ENCODE measurements around the gene UBAC2.

Gene UBAC2

GRCh38 chr13:99357131-99357596, 156.5 kb downstream of the UBAC2 start:
- peak; percentile 92 for DNase-seq (ENCODE audit: low spot score)

GRCh38 chr13:99357941-99358340, 157.3 kb downstream of the UBAC2 start:
- DNase-seq (ENCODE audit: low spot score): no peak

GRCh38 chr13:99359528-99359927, 158.9 kb downstream of the UBAC2 start:
- no peak for DNase-seq (ENCODE audit: low spot score)

GRCh38 chr13:99360696-99361095, 160.0 kb downstream of the UBAC2 start:
- no peak for DNase-seq (ENCODE audit: low spot score)

GRCh38 chr13:99361197-99361596, 160.5 kb downstream of the UBAC2 start:
- no peak for DNase-seq (ENCODE audit: low spot score)

- DNase-seq (ENCODE audit: low spot score): no peak
Measured at GRCh38 chr13:99362362-99362761, 161.7 kb downstream of the UBAC2 start.

- no peak for DNase-seq (ENCODE audit: low spot score)
Measured at GRCh38 chr13:99363391-99363790, 162.7 kb downstream of the UBAC2 start.

- DNase-seq (ENCODE audit: low spot score): no peak
Measured at GRCh38 chr13:99363949-99364348, 163.3 kb downstream of the UBAC2 start.

- DNase-seq (ENCODE audit: low spot score): no peak
Measured at GRCh38 chr13:99366075-99366987, 165.7 kb downstream of the UBAC2 start.

- DNase-seq (ENCODE audit: low spot score): peak; percentile 24
Measured at GRCh38 chr13:99367106-99367616, 166.5 kb downstream of the UBAC2 start.

- peak; percentile 60 for DNase-seq (ENCODE audit: low spot score)
Measured at GRCh38 chr13:99367663-99368448, 167.2 kb downstream of the UBAC2 start.

- peak; percentile 60 for DNase-seq (ENCODE audit: low spot score)
Measured at GRCh38 chr13:99370481-99371275, 170.0 kb downstream of the UBAC2 start.

GRCh38 chr13:99371956-99372355, 171.3 kb downstream of the UBAC2 start:
- peak; percentile 63 for DNase-seq (ENCODE audit: low spot score)

- no peak for DNase-seq (ENCODE audit: low spot score)
Measured at GRCh38 chr13:99373436-99373835, 172.8 kb downstream of the UBAC2 start.

- no peak for DNase-seq (ENCODE audit: low spot score)
Measured at GRCh38 chr13:99374169-99374991, 173.7 kb downstream of the UBAC2 start.

- no peak for DNase-seq (ENCODE audit: low spot score)
Measured at GRCh38 chr13:99374994-99375737, 174.5 kb downstream of the UBAC2 start.

GRCh38 chr13:99375738-99376080, 175.1 kb downstream of the UBAC2 start:
- no peak for DNase-seq (ENCODE audit: low spot score)

GRCh38 chr13:99376132-99376531, 175.5 kb downstream of the UBAC2 start:
- DNase-seq (ENCODE audit: low spot score): no peak

- no peak for DNase-seq (ENCODE audit: low spot score)
Measured at GRCh38 chr13:99376924-99377323, 176.3 kb downstream of the UBAC2 start.

- DNase-seq (ENCODE audit: low spot score): no peak
Measured at GRCh38 chr13:99377641-99378040, 177.0 kb downstream of the UBAC2 start.

Measured in activated CD4-positive, alpha-beta T cell treated with anti-CD3 and anti-CD28 coated beads, Interleukin-2, Interleukin-4, amounts not matched to agents 100 ng/mL and 50 ng/mL, durations not matched to agents 16 hours and 8 hours (primary cell).